Activated CD4-positive, alpha-beta T cell treated with anti-CD3 and anti-CD28 coated beads, Interleukin-2, amount 10 ng/mL, durations not matched to agents 7 days and 5 days (primary cell): ENCODE measurements around the gene SYT11. TPM values are rescaled to one million over a fixed set of nuclear protein-coding genes. Genes with fewer than 3 reads are reported as not detected.

Experiments used
- CTCF ChIA-PET: fragments of 350-600 bp; sonication (Branson Sonifier 250); formaldehyde crosslinking; loops from one replicate; lab custom pipeline; 2021; ENCODE audit warnings: antibody characterized with exemption; lab: Charles Lee
- POLR2A ChIA-PET: fragments of 350-600 bp; sonication (Branson Sonifier 250); formaldehyde crosslinking; loops from one replicate; lab custom pipeline; 2021; ENCODE audit warnings: antibody characterized with exemption; lab: Charles Lee
- DNase-seq: peaks from one replicate; pipeline ENCODE4 v3.0.0-alpha.2; 2020
- H3K27ac Mint-ChIP-seq: one replicate; pipeline ENCODE4 v1.8.0; 2021; ENCODE audit warnings: mild to moderate bottlenecking, moderate library complexity, mixed read lengths
- H3K27me3 Mint-ChIP-seq: one replicate; pipeline ENCODE4 v1.8.0; 2021; ENCODE audit warnings: mixed read lengths
- H3K36me3 Mint-ChIP-seq: one replicate; pipeline ENCODE4 v1.8.0; 2021; ENCODE audit warnings: low read depth, mixed read lengths
- H3K4me1 Mint-ChIP-seq: one replicate; pipeline ENCODE4 v1.8.0; 2021; ENCODE audit warnings: mixed read lengths
- H3K4me3 Mint-ChIP-seq: one replicate; pipeline ENCODE4 v1.8.0; 2021; ENCODE audit warnings: mild to moderate bottlenecking, moderate library complexity, mixed read lengths
- H3K9me3 Mint-ChIP-seq: one replicate; pipeline ENCODE4 v1.8.0; 2021; ENCODE audit warnings: mixed read lengths
- total RNA-seq, 2 experiments: library from RNA; stranded (reverse); gene quantifications; one replicate each; pipeline ENCODE4 v1.2.3, GENCODE V29; 2021

The SYT11 gene
- total RNA-seq, 2 experiments from 2014 or later: 14.2 to 15.5 TPM

GRCh38 chr1:155844860-155845421 lies 14.4 kb upstream of the SYT11 start:
- no peak for DNase-seq
- no peaks in the 10 kb centered on the region for H3K27me3 Mint-ChIP-seq
- ChIA-PET POLR2A (no interaction called here), CTCF (interaction anchor here (0.7 to 1.2 kb wide), 3 partner anchors 13 to 17 kb away, joined by 3 read pairs; no protein-coding TSS in a partner anchor)
- no peaks in the 10 kb centered on the region for H3K9me3 Mint-ChIP-seq
- peaks cover 55% of the 10 kb centered on the region for H3K36me3 Mint-ChIP-seq
- peak overlapping the region; percentile 71 for H3K27ac Mint-ChIP-seq
- H3K4me3 Mint-ChIP-seq: no peak overlapping the region
- H3K4me1 Mint-ChIP-seq: peaks cover 43% of the 10 kb centered on the region

- CTCF ChIA-PET: interaction anchor here (0.6 to 1.0 kb wide), 4 partner anchors 9 to 466 kb away, joined by 3 read pairs; partner anchors contain the start of gene GON4L
- Mint-ChIP-seq H3K27me3 (no peaks in the 10 kb centered on the region), H3K27ac (peak overlapping the region; percentile 63), H3K36me3 (peaks cover 70% of the 10 kb centered on the region), H3K9me3 (no peaks in the 10 kb centered on the region), H3K4me1 (peaks cover 53% of the 10 kb centered on the region), H3K4me3 (peak overlapping the region; percentile 43)
- no peak for DNase-seq
- POLR2A ChIA-PET: no interaction called here
Measured at GRCh38 chr1:155847823-155848529, 11.4 kb upstream of the SYT11 start.

GRCh38 chr1:155850345-155850744 lies 9.0 kb upstream of the SYT11 start:
- POLR2A ChIA-PET: no interaction called here

GRCh38 chr1:155856257-155856974 lies 3.0 kb upstream of the SYT11 start:
- Mint-ChIP-seq H3K4me1 (peaks cover 72% of the 10 kb centered on the region), H3K27me3 (no peaks in the 10 kb centered on the region), H3K4me3 (peak overlapping the region; percentile 99), H3K27ac (peak overlapping the region; percentile 98), H3K36me3 (peaks cover 33% of the 10 kb centered on the region), H3K9me3 (no peaks in the 10 kb centered on the region)
- CTCF ChIA-PET: interaction anchor here (0.6 to 1.4 kb wide), 4 partner anchors 8 to 794 kb away, joined by 3 to 7 read pairs (median 3); no protein-coding TSS in a partner anchor
- DNase-seq: no peak
- POLR2A ChIA-PET: interaction anchor here (0.6 kb wide), 1 partner anchor 367 kb away, joined by 3 read pairs; no protein-coding TSS in a partner anchor

More at GRCh38 chr1:155850345-155850744, 9.0 kb upstream of the SYT11 start:
- CTCF ChIA-PET: interaction anchor here (1.0 kb wide), 1 partner anchor 600 kb away, joined by 3 read pairs; no protein-coding TSS in a partner anchor
- Mint-ChIP-seq H3K27ac (no peak overlapping the region), H3K9me3 (no peaks in the 10 kb centered on the region), H3K4me3 (no peak overlapping the region), H3K27me3 (no peaks in the 10 kb centered on the region), H3K4me1 (peaks cover 44% of the 10 kb centered on the region), H3K36me3 (peaks cover 62% of the 10 kb centered on the region)
- no peak for DNase-seq

GRCh38 chr1:155856975-155857930 lies 2.1 kb upstream of the SYT11 start, which contains the start of gene GON4L:
Gene GON4L, minus strand, starts transcription at chr1:155857214. Its CDS starts 3,434 bp downstream, at chr1:155853780.
- H3K36me3 Mint-ChIP-seq: peaks cover 30% of the 10 kb centered on the region
- POLR2A ChIA-PET: no interaction called here

GRCh38 chr1:155858800-155859233 lies 550 bp upstream of the SYT11 start:
- H3K27ac Mint-ChIP-seq: peak overlapping the region; percentile 94
- CTCF ChIA-PET: interaction anchor here (0.6 to 1.6 kb wide), 6 partner anchors 11 to 519 kb away, joined by 3 to 5 read pairs (median 4); no protein-coding TSS in a partner anchor
- DNase-seq: peak; percentile 16
- H3K36me3 Mint-ChIP-seq: peaks cover 16% of the 10 kb centered on the region
- H3K4me1 Mint-ChIP-seq: peaks cover 60% of the 10 kb centered on the region
- no peaks in the 10 kb centered on the region for H3K27me3 Mint-ChIP-seq
- peak overlapping the region; percentile 82 for H3K4me3 Mint-ChIP-seq
- H3K9me3 Mint-ChIP-seq: no peaks in the 10 kb centered on the region
- POLR2A ChIA-PET: interaction anchor here (0.7 kb wide), 1 partner anchor 223 kb away, joined by 3 read pairs; the partner anchor contains the start of gene MEX3A

More at GRCh38 chr1:155856975-155857930, 2.1 kb upstream of the SYT11 start, which contains the start of gene GON4L:
- Mint-ChIP-seq H3K27ac (peak within 1 kb of the TSS; percentile 98), H3K4me3 (peak within 1 kb of the TSS; percentile 99), H3K27me3 (no peaks in the 10 kb centered on the region), H3K4me1 (peaks cover 68% of the 10 kb centered on the region), H3K9me3 (no peaks in the 10 kb centered on the region)
- CTCF ChIA-PET: interaction anchor here (0.8 to 1.4 kb wide), 3 partner anchors 9 to 20 kb away, joined by 3 to 7 read pairs (median 3); no protein-coding TSS in a partner anchor
- DNase-seq: peak; percentile 93

- H3K27me3 Mint-ChIP-seq: no peaks in the 10 kb centered on the region
- peak; percentile 57 for DNase-seq
- H3K36me3 Mint-ChIP-seq: peaks cover 9% of the 10 kb centered on the region
- H3K27ac Mint-ChIP-seq: peak overlapping the region; percentile 94
- CTCF ChIA-PET: interaction anchor here (0.6 to 1.6 kb wide), 7 partner anchors 10 to 126 kb away, joined by 3 to 5 read pairs (median 3); no protein-coding TSS in a partner anchor
- POLR2A ChIA-PET: no interaction called here
- H3K4me3 Mint-ChIP-seq: peak overlapping the region; percentile 82
- H3K9me3 Mint-ChIP-seq: no peaks in the 10 kb centered on the region
- peaks cover 56% of the 10 kb centered on the region for H3K4me1 Mint-ChIP-seq
Measured at GRCh38 chr1:155859881-155860871, 809 bp downstream of the SYT11 start.

- Mint-ChIP-seq H3K4me1 (peaks cover 49% of the 10 kb centered on the region), H3K27me3 (no peaks in the 10 kb centered on the region), H3K36me3 (peaks cover 4% of the 10 kb centered on the region), H3K27ac (peak overlapping the region; percentile 94), H3K9me3 (no peaks in the 10 kb centered on the region), H3K4me3 (peak overlapping the region; percentile 82)
- no peak for DNase-seq
- ChIA-PET CTCF (interaction anchor here (1.2 to 1.5 kb wide), 3 partner anchors 11 to 32 kb away, joined by 3 to 6 read pairs (median 3); no protein-coding TSS in a partner anchor), POLR2A (no interaction called here)
Measured at GRCh38 chr1:155860970-155861510, 1.7 kb downstream of the SYT11 start.

GRCh38 chr1:155861896-155862295 lies 2.5 kb downstream of the SYT11 start:
- POLR2A ChIA-PET: no interaction called here
- H3K4me3 Mint-ChIP-seq: no peak overlapping the region
- H3K27me3 Mint-ChIP-seq: no peaks in the 10 kb centered on the region
- CTCF ChIA-PET: interaction anchor here (0.8 to 1.5 kb wide), 4 partner anchors 11 to 45 kb away, joined by 3 to 6 read pairs (median 3); no protein-coding TSS in a partner anchor
- peaks cover 3% of the 10 kb centered on the region for H3K36me3 Mint-ChIP-seq
- peaks cover 43% of the 10 kb centered on the region for H3K4me1 Mint-ChIP-seq
- no peak for DNase-seq
- no peak overlapping the region for H3K27ac Mint-ChIP-seq
- no peaks in the 10 kb centered on the region for H3K9me3 Mint-ChIP-seq

GRCh38 chr1:155864393-155864792 lies 5.0 kb downstream of the SYT11 start:
- Mint-ChIP-seq H3K9me3 (no peaks in the 10 kb centered on the region), H3K4me1 (peaks cover 19% of the 10 kb centered on the region), H3K27me3 (no peaks in the 10 kb centered on the region), H3K4me3 (no peak overlapping the region), H3K36me3 (peaks cover 1% of the 10 kb centered on the region), H3K27ac (no peak overlapping the region)
- no peak for DNase-seq
- POLR2A ChIA-PET: no interaction called here
- CTCF ChIA-PET: interaction anchor here (0.6 to 1.1 kb wide), 5 partner anchors 10 to 193 kb away, joined by 3 to 5 read pairs (median 3); no protein-coding TSS in a partner anchor
